Cardiac atrium fibroblast (primary cell): ENCODE measurements around the gene TFAM. TPM values are rescaled to one million over a fixed set of nuclear protein-coding genes. Genes with fewer than 3 reads are reported as not detected.

ENCODE experiments used
- total RNA-seq: library from RNA; depleted of rRNA; stranded (reverse); fragments of >200 nt; gene quantifications from 2 replicates; pipeline ENCODE4 v1.2.3, GENCODE V29; 2015

Gene TFAM
- total RNA-seq = 8.6 and 10.3 TPM in 2 replicates

GRCh38 chr10:58384999-58385783 lies at the start of gene TFAM:
TFAM (plus strand) TSS chr10:58385410; CDS start chr10:58385548, 138 bp downstream.

Other genes with a start within 250 kb of the TFAM start
- gene IPMK, start 117.5 kb upstream of the TFAM start, total RNA-seq = 6.9 and 7.9 TPM in 2 replicates
- gene CISD1, start 116.2 kb upstream of the TFAM start, total RNA-seq = 30.0 and 40.8 TPM in 2 replicates
- gene UBE2D1, start 50.4 kb upstream of the TFAM start, total RNA-seq = 4.7 and 10.5 TPM in 2 replicates
- gene BICC1, start 127.5 kb downstream of the TFAM start, total RNA-seq = 81.6 and 121 TPM in 2 replicates